BLaER1 treated with 17β-estradiol and CSF1 and Interleukin-3, amounts not matched to agents 10 nM and 100 nM (cell line): ENCODE measurements around the gene SEL1L2.

ENCODE experiments used
- H3K27ac ChIP-seq, 11 experiments: shearing (Covaris generic); formaldehyde crosslinking; 2 replicates each; pipeline ENCODE4 v1.8.1; 2022
- H3K27me3 ChIP-seq, 11 experiments: shearing (Covaris generic); formaldehyde crosslinking; 2 replicates each; pipeline ENCODE4 v1.8.1; 2022
- H3K36me3 ChIP-seq, 11 experiments: shearing (Covaris generic); formaldehyde crosslinking; 2 replicates each; pipeline ENCODE4 v1.8.1; 2022
- H3K4me1 ChIP-seq, 10 experiments: shearing (Covaris generic); formaldehyde crosslinking; 2 replicates each; pipeline ENCODE4 v1.8.1; 2022
- H3K4me2 ChIP-seq, 11 experiments: shearing (Covaris generic); formaldehyde crosslinking; 2 replicates each; pipeline ENCODE4 v1.8.1; 2022
- H3K4me3 ChIP-seq, 10 experiments: shearing (Covaris generic); formaldehyde crosslinking; 2 replicates each; pipeline ENCODE4 v1.8.1; 2022
- H3K9ac ChIP-seq, 11 experiments: shearing (Covaris generic); formaldehyde crosslinking; 2 replicates each; pipeline ENCODE4 v1.8.1; 2022
- H3K9me3 ChIP-seq, 11 experiments: shearing (Covaris generic); formaldehyde crosslinking; replicated peaks in 1 of 11; 2 replicates each; pipeline ENCODE4 v1.8.1; 2022
- H4K20me1 ChIP-seq, 11 experiments: shearing (Covaris generic); formaldehyde crosslinking; 2 replicates each; pipeline ENCODE4 v1.8.1; 2022
- Cebpa-rat ChIP-seq, 11 experiments: shearing (Covaris generic); IDR thresholded peaks; 2 replicates each; pipeline ENCODE4 v1.8.1; 2022

Gene SEL1L2

DNA sequence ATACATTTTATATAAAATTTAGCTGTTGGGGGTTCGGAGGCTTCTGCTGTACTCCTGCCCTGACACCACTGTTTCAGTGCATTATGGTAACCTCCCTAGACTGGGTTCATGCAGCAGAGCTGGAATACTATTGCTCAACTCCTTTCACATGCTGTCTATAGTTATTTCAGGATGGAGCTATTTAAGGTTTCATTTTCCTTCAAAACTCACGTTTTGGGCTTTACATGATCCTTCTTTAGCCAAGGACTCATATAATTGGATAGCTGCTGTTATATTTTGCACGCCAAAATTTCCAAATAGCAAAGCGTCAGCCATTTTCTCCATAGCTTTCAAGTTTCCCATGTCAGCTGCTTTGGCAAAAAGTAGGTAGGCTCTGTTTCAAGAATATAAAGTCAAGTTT lies 76.8 kb downstream of the SEL1L2 start:
- Histone ChIP-seq H3K27me3 (no peaks in the 10 kb centered on the region), H3K36me3 (no peaks in the 10 kb centered on the region), H3K4me1 (peaks cover 13 to 44% (median 32%) of the 10 kb centered on the region in 10 experiments), H3K4me3 (no peak overlapping the region), H3K9ac (no peak overlapping the region), H3K9me3 (no peaks in the 10 kb centered on the region), H3K4me2 (no peak overlapping the region), H3K27ac (no peak overlapping the region), H4K20me1 (no peaks in the 10 kb centered on the region)
- TF ChIP-seq Cebpa-rat (IDR thresholded peaks at IDR 0.05) = no peak

DNA sequence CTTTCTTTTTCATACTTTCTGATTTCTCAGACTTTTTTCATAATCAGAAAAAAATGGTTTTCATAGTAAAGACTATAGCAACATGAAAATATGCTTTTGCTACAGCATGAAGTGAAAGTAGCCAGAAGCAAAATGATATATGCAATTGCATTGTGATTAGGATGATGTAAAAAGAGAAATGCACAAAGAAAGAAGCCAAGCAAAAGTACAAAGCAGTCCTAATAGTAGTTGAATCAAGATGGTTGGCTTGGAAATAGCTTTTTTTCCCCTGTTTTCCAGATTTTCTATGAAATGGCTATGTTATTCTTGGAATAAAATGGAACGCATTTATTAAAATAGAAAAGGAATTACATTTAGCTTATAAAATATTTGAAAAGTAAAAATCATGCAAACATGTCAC lies 77.3 kb downstream of the SEL1L2 start:
- Histone ChIP-seq H3K4me3 (no peak overlapping the region), H3K4me1 (peaks cover 13 to 40% (median 31%) of the 10 kb centered on the region in 10 experiments), H3K9ac (no peak overlapping the region), H3K4me2 (no peak overlapping the region), H3K9me3 (no peaks in the 10 kb centered on the region), H3K27ac (no peak overlapping the region), H3K27me3 (no peaks in the 10 kb centered on the region), H4K20me1 (no peaks in the 10 kb centered on the region), H3K36me3 (no peaks in the 10 kb centered on the region)
- TF ChIP-seq Cebpa-rat (IDR thresholded peaks at IDR 0.05) = no peak

DNA sequence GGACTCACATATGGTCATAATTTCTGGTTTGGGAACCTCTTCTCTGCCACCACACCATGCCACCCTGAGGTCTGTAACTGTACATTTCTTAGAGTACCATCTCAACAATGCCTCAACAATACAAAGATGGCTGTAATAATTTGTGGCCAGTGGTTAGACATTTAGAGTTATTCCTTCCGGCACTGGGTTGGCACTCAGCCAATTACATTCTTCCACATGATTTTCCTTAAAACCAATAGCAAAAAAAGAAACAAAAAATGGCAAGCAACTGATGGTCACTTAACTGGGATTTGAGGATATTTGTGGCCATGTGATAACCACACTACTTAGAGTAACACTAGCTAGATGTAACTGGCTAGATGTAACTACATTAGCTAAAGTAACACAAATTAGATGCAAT lies 79.9 kb downstream of the SEL1L2 start:
- TF ChIP-seq Cebpa-rat (IDR thresholded peaks at IDR 0.05) = no peak

DNA sequence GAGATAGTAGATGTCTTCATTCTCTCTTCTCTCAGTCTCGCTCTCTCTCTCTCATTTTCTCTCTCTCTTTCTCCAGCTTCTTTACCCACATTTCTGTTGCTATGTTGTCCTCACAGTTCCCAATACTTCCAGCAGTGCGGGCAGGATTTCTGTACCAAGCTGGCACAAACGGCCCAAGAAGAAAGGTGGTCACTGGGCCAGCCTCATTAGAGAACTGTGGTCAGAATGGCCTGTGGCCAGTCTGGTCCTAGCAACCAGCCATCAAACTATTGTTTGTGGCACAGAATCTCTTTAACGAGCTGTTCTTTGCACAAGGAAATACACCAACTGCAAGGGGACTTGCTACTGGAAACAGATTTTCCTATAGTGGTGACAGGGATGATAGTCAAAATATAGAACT lies 81.3 kb downstream of the SEL1L2 start:
- Histone ChIP-seq H3K27me3 (no peaks in the 10 kb centered on the region), H3K4me2 (no peak overlapping the region), H3K36me3 (no peaks in the 10 kb centered on the region), H3K4me3 (no peak overlapping the region), H3K27ac (no peak overlapping the region), H4K20me1 (no peaks in the 10 kb centered on the region), H3K9ac (no peak overlapping the region), H3K4me1 (peaks cover 0 to 5% (median 0%) of the 10 kb centered on the region in 10 experiments; a peak in 1 of 20 replicates), H3K9me3 (no peaks in the 10 kb centered on the region)
- TF ChIP-seq Cebpa-rat (IDR thresholded peaks at IDR 0.05) = no peak

More for the DNA sequence above, 79.9 kb downstream of the SEL1L2 start:
- Histone ChIP-seq H3K4me1 (peaks cover 0 to 14% (median 5%) of the 10 kb centered on the region in 10 experiments; a peak in 14 of 20 replicates), H3K9me3 (no peaks in the 10 kb centered on the region), H3K27me3 (no peaks in the 10 kb centered on the region), H3K4me2 (no peak overlapping the region), H4K20me1 (no peaks in the 10 kb centered on the region), H3K27ac (no peak overlapping the region), H3K36me3 (no peaks in the 10 kb centered on the region), H3K4me3 (no peak overlapping the region), H3K9ac (no peak overlapping the region)

DNA sequence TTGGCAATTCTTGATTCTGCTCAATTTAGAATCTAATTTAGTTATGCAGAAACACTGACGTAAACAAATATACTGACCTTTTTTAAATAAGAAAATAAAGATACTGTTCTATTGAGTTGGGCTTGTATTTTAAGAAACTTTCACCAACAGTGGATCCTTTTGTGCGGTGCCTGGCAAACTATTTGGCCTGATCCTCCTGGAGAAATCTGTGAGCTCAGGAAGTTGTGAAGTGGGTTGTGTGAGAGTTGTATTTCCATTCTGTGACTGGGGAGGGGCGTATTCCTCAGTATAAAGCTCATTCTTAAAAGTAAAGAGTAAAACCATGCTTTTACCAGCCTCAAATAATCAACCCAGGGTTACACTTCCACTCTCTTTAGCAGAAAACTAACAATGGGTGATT lies 85.6 kb downstream of the SEL1L2 start:
- Histone ChIP-seq H3K27me3 (no peaks in the 10 kb centered on the region), H3K9ac (no peak overlapping the region), H3K36me3 (no peaks in the 10 kb centered on the region), H3K9me3 (no peaks in the 10 kb centered on the region), H3K4me1 (no peaks in the 10 kb centered on the region), H3K4me3 (no peak overlapping the region), H3K27ac (no peak overlapping the region), H3K4me2 (no peak overlapping the region), H4K20me1 (no peaks in the 10 kb centered on the region)
- TF ChIP-seq Cebpa-rat (IDR thresholded peaks at IDR 0.05) = no peak

DNA sequence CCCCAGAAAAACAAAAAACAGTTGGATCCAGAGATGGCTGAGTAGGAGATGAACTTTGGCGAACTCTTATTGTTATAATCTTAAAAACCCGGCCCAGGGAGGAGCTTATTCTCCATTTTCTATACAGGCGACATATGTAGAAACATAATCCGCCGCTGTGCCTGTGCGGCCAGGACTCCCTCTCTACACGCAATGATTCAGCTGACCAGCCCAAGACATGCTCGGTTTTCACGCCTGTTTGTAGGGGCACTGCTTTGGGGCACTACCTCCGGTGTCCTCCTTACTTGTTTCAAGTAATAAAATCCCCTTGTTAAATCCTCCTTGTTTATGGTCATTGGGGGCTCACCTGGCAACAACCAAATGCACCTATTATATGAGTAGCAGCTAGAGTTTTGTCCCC lies 89.9 kb downstream of the SEL1L2 start:
- Histone ChIP-seq H3K9ac (no peak overlapping the region), H4K20me1 (no peaks in the 10 kb centered on the region), H3K27me3 (no peaks in the 10 kb centered on the region), H3K4me2 (no peak overlapping the region), H3K4me3 (no peak overlapping the region), H3K9me3 (no peaks in the 10 kb centered on the region), H3K4me1 (peaks cover 0 to 13% (median 5%) of the 10 kb centered on the region in 10 experiments; a peak in 9 of 20 replicates), H3K27ac (no peak overlapping the region), H3K36me3 (no peaks in the 10 kb centered on the region)
- no peak for TF ChIP-seq Cebpa-rat (IDR thresholded peaks at IDR 0.05)

DNA sequence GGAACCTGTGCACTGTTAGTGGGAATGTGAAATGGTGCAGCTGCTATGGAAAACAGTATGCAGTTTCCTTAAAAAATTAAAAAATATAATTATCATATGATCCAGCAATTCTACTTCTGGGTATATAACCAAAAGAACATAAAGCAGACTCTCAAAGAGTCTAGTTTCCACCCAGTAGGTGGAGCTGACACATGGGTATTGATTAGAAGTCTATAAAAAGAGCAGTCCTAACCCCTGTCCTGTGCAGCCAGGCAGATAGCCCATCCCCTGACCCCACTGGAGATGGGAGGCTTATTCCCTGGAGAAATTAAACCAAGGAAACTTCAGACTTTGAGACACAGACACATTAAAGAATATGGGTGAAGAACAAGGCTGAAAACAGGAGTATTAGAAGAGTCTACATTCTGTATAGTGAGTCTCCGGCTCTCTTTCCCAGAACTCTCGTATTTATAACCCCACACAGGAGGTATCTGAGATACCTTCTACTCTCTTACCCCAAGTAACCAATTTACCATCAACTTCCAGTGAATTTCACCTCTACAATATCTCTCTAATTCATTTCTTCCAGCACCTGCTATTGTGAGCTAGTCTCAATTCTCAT lies 92.3 kb downstream of the SEL1L2 start:
- no peak overlapping the region for H3K9ac ChIP-seq
- H3K36me3 ChIP-seq = no peaks in the 10 kb centered on the region
- peaks cover 0 to 13% (median 5%) of the 10 kb centered on the region in 10 experiments; a peak in 9 of 20 replicates for H3K4me1 ChIP-seq
- H4K20me1 ChIP-seq = no peaks in the 10 kb centered on the region
- H3K4me3 ChIP-seq = no peak overlapping the region
- TF ChIP-seq Cebpa-rat (IDR thresholded peaks at IDR 0.05) = no peak
- peak overlapping the region in 3 of 11 experiments; percentile 9 to 60 (median 25); a peak in 6 of 22 replicates for H3K4me2 ChIP-seq
- peaks cover 0 to 5% (median under 1%) of the 10 kb centered on the region in 11 experiments; a peak in 12 of 22 replicates for H3K9me3 ChIP-seq
- no peak overlapping the region for H3K27ac ChIP-seq
- H3K27me3 ChIP-seq = no peaks in the 10 kb centered on the region

DNA sequence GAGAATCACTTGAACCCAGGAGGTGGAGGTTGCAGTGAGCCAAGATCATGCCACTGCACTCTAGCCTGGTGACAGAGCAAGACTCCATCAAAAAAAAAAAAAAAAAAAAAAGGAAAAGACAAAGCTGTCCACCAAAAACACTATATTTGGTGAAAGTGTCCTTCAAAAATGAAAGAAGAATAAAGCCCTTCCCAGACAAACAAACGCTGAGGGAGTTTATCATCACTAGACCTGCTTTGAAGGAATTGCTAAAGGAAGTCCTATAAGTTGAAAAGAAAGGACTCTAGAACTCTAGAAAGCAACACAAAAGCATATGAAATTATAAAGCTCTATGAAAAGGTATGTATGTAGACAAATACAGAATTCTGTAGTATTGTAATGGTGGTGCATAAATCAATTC lies 98.8 kb downstream of the SEL1L2 start:
- peaks cover 33 to 43% (median 38%) of the 10 kb centered on the region in 11 experiments for H3K9me3 ChIP-seq
- no peaks in the 10 kb centered on the region for H3K27me3 ChIP-seq
- no peak overlapping the region for H3K27ac ChIP-seq
- H3K9ac ChIP-seq = no peak overlapping the region
- H4K20me1 ChIP-seq = no peaks in the 10 kb centered on the region
- H3K4me1 ChIP-seq = no peaks in the 10 kb centered on the region
- H3K4me2 ChIP-seq = no peak overlapping the region
- no peak for TF ChIP-seq Cebpa-rat (IDR thresholded peaks at IDR 0.05)
- H3K36me3 ChIP-seq = 0 out of 22 replicates have a peak, but pooled peaks cover 0 to 4% (median 0%) of the 10 kb centered on the region in 11 experiments
- H3K4me3 ChIP-seq = no peak overlapping the region

DNA sequence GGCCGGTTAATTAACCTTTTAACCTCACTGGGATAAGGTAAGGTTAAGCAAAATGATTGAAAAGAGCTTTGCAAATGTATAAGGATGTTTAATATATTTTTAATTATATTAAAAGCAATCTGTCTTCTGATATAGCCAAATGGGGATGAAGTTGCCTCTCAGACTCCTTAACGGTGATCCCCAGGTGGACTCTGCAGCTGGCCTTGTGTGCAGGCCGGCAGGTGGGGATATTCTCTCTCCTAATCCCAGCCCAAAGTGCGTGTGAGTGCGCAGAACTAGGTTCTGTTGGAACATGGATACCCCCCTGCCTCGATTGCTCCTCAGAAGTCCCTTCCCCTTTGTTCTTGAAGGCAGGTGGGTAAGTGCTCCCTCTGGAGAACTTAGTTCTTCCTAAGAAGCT lies 105.6 kb downstream of the SEL1L2 start:
- Histone ChIP-seq H3K27me3 (no peaks in the 10 kb centered on the region), H3K4me2 (no peak overlapping the region)
- no peak for TF ChIP-seq Cebpa-rat (IDR thresholded peaks at IDR 0.05)

DNA sequence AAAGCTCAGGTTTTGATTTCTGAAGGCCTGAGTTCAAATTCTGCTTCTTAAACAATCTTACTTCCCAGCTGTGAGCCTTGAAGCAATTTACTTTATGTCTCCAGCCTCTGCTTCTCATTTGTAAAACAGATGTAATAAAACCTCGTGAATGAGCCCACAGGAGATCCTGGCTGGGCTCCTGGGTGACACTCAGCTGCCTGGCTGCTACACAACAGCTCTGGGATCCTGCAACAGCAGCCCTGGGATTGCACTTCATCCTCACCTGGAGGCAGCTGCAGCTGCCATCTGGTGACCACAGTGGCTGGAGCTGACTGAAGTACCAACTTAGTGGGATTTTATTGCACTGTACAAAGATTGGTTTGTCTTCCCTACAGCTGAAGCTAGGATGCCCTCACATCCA lies 107.0 kb downstream of the SEL1L2 start:
- H3K4me3 ChIP-seq = no peak overlapping the region
- no peak overlapping the region for H3K9ac ChIP-seq
- no peaks in the 10 kb centered on the region for H3K9me3 ChIP-seq
- no peaks in the 10 kb centered on the region for H3K4me1 ChIP-seq
- no peak overlapping the region for H3K27ac ChIP-seq
- no peak for TF ChIP-seq Cebpa-rat (IDR thresholded peaks at IDR 0.05)
- H4K20me1 ChIP-seq = no peaks in the 10 kb centered on the region; a peak in 1 of 22 replicates
- no peaks in the 10 kb centered on the region for H3K27me3 ChIP-seq
- no peaks in the 10 kb centered on the region for H3K36me3 ChIP-seq
- H3K4me2 ChIP-seq = no peak overlapping the region

More for the DNA sequence above, 105.6 kb downstream of the SEL1L2 start:
- Histone ChIP-seq H3K4me3 (no peak overlapping the region), H3K9ac (no peak overlapping the region), H3K4me1 (no peaks in the 10 kb centered on the region), H4K20me1 (no peaks in the 10 kb centered on the region; a peak in 1 of 22 replicates), H3K36me3 (no peaks in the 10 kb centered on the region), H3K27ac (no peak overlapping the region), H3K9me3 (peaks cover 2 to 10% (median 5%) of the 10 kb centered on the region in 11 experiments; a peak in 18 of 22 replicates)
